KMS-11 (cell line): Measurements from ENCODE around the gene ZNF273.

ENCODE experiments used
- H2AFZ ChIP-seq: fragments of 200-600 bp; sonication (generic); 2 replicates; pipeline ENCODE4 v1.6.1; 2016; ENCODE audit warnings: antibody characterized with exemption, mixed run types, low read depth
- H3K27ac ChIP-seq: fragments of 200-600 bp; sonication (generic); 2 replicates; pipeline ENCODE4 v1.6.1; 2016; ENCODE audit warnings: mild to moderate bottlenecking, mixed run types
- H3K27me3 ChIP-seq: fragments of 200-600 bp; sonication (generic); 2 replicates; pipeline ENCODE4 v1.6.1; 2017; ENCODE audit warnings: mild to moderate bottlenecking, low read depth, mixed run types, moderate library complexity; ENCODE audit not compliant: insufficient read depth
- H3K36me3 ChIP-seq: fragments of 200-600 bp; sonication (generic); 2 replicates; pipeline ENCODE4 v1.6.1; 2017; ENCODE audit warnings: mild to moderate bottlenecking, mixed run types; ENCODE audit not compliant: insufficient read depth
- H3K4me1 ChIP-seq: fragments of 200-600 bp; sonication (generic); 2 replicates; pipeline ENCODE4 v1.6.1; 2016; ENCODE audit warnings: mild to moderate bottlenecking, low read depth, mixed run types; ENCODE audit not compliant: poor library complexity, severe bottlenecking
- H3K4me2 ChIP-seq: fragments of 200-600 bp; sonication (generic); 2 replicates; pipeline ENCODE4 v1.7.0; 2016; ENCODE audit warnings: mild to moderate bottlenecking, mixed run types
- H3K4me3 ChIP-seq: fragments of 200-600 bp; sonication (generic); IDR thresholded peaks from 2 replicates; pipeline ENCODE4 v1.6.1; 2017; ENCODE audit warnings: low read depth, low read length, mixed read lengths; ENCODE audit not compliant: insufficient read depth
- H3K79me2 ChIP-seq: fragments of 200-600 bp; sonication (generic); 2 replicates; pipeline ENCODE4 v1.6.1; 2016; ENCODE audit warnings: low read depth, mixed run types; ENCODE audit not compliant: insufficient read depth
- H3K9ac ChIP-seq: fragments of 200-600 bp; sonication (generic); 2 replicates; pipeline ENCODE4 v1.6.1; 2016; ENCODE audit warnings: mild to moderate bottlenecking, mixed run types
- H4K20me1 ChIP-seq: fragments of 200-600 bp; sonication (generic); 2 replicates; pipeline ENCODE4 v1.6.1; 2016; ENCODE audit warnings: mild to moderate bottlenecking, mixed run types; ENCODE audit not compliant: insufficient read depth
- TF ChIP-seq, protein P1 (sequence below): fragments of 200-600 bp; sonication (generic); conservative IDR thresholded peaks from 2 replicates; pipeline ENCODE4 v1.6.1; 2017; ENCODE audit warnings: low read depth, mild to moderate bottlenecking, antibody characterized with exemption, low read length, moderate library complexity, mixed read lengths

ZNF273 gene

GRCh38 chr7:64875258-64875657 lies 27.8 kb upstream of the ZNF273 start:
- H3K9ac ChIP-seq: no peak overlapping the region
- no peak overlapping the region for H3K4me2 ChIP-seq
- H3K4me3 ChIP-seq: no peak overlapping the region
- TF ChIP-seq, protein P1, sequence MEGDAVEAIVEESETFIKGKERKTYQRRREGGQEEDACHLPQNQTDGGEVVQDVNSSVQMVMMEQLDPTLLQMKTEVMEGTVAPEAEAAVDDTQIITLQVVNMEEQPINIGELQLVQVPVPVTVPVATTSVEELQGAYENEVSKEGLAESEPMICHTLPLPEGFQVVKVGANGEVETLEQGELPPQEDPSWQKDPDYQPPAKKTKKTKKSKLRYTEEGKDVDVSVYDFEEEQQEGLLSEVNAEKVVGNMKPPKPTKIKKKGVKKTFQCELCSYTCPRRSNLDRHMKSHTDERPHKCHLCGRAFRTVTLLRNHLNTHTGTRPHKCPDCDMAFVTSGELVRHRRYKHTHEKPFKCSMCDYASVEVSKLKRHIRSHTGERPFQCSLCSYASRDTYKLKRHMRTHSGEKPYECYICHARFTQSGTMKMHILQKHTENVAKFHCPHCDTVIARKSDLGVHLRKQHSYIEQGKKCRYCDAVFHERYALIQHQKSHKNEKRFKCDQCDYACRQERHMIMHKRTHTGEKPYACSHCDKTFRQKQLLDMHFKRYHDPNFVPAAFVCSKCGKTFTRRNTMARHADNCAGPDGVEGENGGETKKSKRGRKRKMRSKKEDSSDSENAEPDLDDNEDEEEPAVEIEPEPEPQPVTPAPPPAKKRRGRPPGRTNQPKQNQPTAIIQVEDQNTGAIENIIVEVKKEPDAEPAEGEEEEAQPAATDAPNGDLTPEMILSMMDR: no peak
- no peaks in the 10 kb centered on the region for H3K79me2 ChIP-seq
- H3K27ac ChIP-seq: no peak overlapping the region
- H2AFZ ChIP-seq: no peak overlapping the region
- no peaks in the 10 kb centered on the region for H3K36me3 ChIP-seq
- no peaks in the 10 kb centered on the region for H3K4me1 ChIP-seq
- H3K27me3 ChIP-seq: no peaks in the 10 kb centered on the region
- no peaks in the 10 kb centered on the region for H4K20me1 ChIP-seq

- Histone ChIP-seq H3K36me3 (no peaks in the 10 kb centered on the region), H3K9ac (no peak overlapping the region), H2AFZ (no peak overlapping the region), H3K4me2 (no peak overlapping the region), H3K4me3 (no peak overlapping the region), H3K4me1 (no peaks in the 10 kb centered on the region), H3K27me3 (no peaks in the 10 kb centered on the region), H4K20me1 (no peaks in the 10 kb centered on the region), H3K79me2 (no peaks in the 10 kb centered on the region), H3K27ac (no peak overlapping the region)
- TF ChIP-seq, protein P1: no peak
Measured at GRCh38 chr7:64875658-64876406, 27.2 kb upstream of the ZNF273 start.

DNA sequence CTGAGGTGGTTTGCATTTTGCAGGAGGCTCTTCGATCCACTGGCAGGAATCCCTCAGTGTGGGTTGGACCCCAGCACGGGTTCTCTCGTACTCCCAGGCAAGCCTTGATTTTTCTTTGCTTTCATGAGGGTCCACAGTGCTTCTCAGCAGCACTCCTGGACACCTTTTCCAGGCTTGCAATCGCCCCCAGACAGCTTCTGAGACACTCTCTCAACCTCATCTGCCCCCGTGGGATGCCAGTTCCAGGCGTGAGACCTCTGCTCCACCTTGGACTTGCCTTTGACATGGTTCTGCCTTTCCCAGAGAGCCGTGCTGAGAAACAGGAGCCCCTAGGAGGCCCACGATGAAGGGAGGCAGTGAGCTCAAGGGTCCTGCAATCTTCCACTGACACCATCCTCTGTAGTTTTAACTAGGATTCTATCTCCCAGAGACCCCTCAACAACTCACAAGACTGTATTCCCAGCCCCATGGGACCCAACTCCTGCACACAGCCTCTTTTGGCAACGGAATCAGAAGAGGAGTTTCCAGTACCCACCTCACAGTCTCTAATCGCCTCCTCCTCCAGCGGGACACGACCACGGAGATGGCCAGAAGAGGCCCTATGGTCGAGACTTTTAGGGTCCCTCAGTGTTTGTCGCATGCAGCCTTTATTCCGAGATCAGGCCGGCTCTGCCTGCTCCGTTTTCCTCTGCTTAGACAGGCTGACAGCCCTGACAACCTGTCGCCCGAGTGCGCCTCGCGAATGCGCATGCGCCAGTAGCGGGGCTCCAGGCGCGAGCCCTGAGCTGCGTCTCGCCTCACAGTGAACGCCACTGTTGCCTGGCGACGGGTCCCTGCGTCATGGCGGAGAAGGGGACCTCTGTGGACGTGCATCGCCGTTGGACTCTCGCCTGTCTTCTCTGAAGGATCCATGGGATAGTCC lies 26.0 kb upstream of the ZNF273 start:
- TF ChIP-seq, protein P1: no peak
- H3K27me3 ChIP-seq: no peaks in the 10 kb centered on the region
- H3K9ac ChIP-seq: no peak overlapping the region
- no peak overlapping the region for H3K4me2 ChIP-seq
- H3K36me3 ChIP-seq: no peaks in the 10 kb centered on the region
- no peak overlapping the region for H3K27ac ChIP-seq
- H3K79me2 ChIP-seq: no peaks in the 10 kb centered on the region
- H4K20me1 ChIP-seq: no peaks in the 10 kb centered on the region
- H3K4me3 ChIP-seq: no peak overlapping the region
- H3K4me1 ChIP-seq: no peaks in the 10 kb centered on the region
- no peak overlapping the region for H2AFZ ChIP-seq

DNA sequence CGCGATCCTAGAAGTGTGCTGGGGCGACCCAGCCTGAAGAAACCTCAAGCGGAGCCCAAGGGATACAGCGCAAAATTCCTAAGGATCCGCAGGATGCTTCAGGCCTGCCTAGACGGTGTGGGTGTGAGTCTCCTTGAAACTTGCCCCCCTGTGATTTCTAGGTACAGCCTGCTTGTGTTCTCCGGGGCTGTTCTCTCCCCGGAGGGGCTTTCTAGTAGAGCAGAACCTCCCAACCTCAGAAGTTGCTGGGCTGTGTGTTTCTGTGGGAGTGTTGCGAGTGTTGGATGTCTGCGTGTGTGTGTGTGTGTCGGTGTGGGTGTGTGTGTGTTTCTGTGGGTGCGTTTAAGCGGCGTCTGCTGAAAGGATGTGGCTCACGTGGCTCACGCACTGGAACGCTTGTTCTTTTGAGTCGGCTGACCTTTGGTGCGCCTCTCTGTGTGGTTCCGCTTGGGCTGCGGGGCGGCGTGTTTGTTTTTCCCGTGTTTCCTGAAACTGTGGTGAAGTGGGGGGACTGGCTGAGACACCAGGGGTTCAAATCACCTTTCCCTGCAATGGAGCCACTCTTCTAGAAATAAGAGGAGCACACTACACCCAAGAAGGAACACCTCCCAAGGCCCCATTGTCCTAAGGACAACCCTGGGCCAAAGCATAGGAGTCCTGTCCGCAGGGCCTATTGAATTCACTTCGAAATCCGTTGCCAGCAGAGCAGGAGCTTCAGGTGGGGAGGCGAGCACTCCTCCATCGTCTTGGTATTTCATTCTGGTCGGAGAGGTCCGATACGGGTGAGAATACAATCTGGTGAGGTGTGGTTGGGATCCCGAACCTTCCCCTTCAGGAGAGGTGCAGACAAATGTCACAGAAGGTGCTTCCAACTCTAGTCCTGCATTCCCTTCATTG lies 25.1 kb upstream of the ZNF273 start:
- no peaks in the 10 kb centered on the region for H3K36me3 ChIP-seq
- H3K4me1 ChIP-seq: no peaks in the 10 kb centered on the region
- H3K27me3 ChIP-seq: no peaks in the 10 kb centered on the region
- H3K9ac ChIP-seq: no peak overlapping the region
- H3K79me2 ChIP-seq: no peaks in the 10 kb centered on the region
- no peak overlapping the region for H3K4me2 ChIP-seq
- H3K4me3 ChIP-seq: no peak overlapping the region
- H4K20me1 ChIP-seq: no peaks in the 10 kb centered on the region
- no peak overlapping the region for H3K27ac ChIP-seq
- TF ChIP-seq, protein P1: no peak
- H2AFZ ChIP-seq: no peak overlapping the region
